T-helper 1 cell treated with Interleukin-12 subunit alpha and Interleukin-12 subunit beta and Interleukin-4 antibody, amounts not matched to agents 30 μg/mL and 1 μg/mL, for 36 hours (primary cell): ENCODE measurements around the gene ECM1.

Source experiments
- H3K27ac Mint-ChIP-seq: one replicate; pipeline ENCODE4 v1.8.0; 2021; ENCODE audit warnings: mild to moderate bottlenecking, mixed read lengths
- H3K27me3 Mint-ChIP-seq: one replicate; pipeline ENCODE4 v1.8.0; 2021; ENCODE audit warnings: low read depth, mixed read lengths
- H3K36me3 Mint-ChIP-seq: one replicate; pipeline ENCODE4 v1.8.0; 2021; ENCODE audit warnings: low read depth, mixed read lengths
- H3K4me1 Mint-ChIP-seq: one replicate; pipeline ENCODE4 v1.8.0; 2021; ENCODE audit warnings: low read depth, mixed read lengths
- H3K4me3 Mint-ChIP-seq: one replicate; pipeline ENCODE4 v1.8.0; 2021; ENCODE audit warnings: mild to moderate bottlenecking, moderate library complexity, mixed read lengths
- H3K9me3 Mint-ChIP-seq: one replicate; pipeline ENCODE4 v1.8.0; 2021; ENCODE audit warnings: mixed read lengths

ECM1 gene

GRCh38 chr1:150555198-150555970, 47.5 kb downstream of the ECM1 start:
- H3K27me3 Mint-ChIP-seq = peaks cover 10% of the 10 kb centered on the region

GRCh38 chr1:150555971-150556865, 48.3 kb downstream of the ECM1 start:
- Mint-ChIP-seq H3K36me3 (peaks cover 5% of the 10 kb centered on the region), H3K4me1 (peaks cover 25% of the 10 kb centered on the region), H3K4me3 (no peak overlapping the region), H3K9me3 (no peaks in the 10 kb centered on the region), H3K27me3 (peaks cover 2% of the 10 kb centered on the region), H3K27ac (no peak overlapping the region)

More at GRCh38 chr1:150555198-150555970, 47.5 kb downstream of the ECM1 start:
- peaks cover 23% of the 10 kb centered on the region for H3K4me1 Mint-ChIP-seq
- H3K4me3 Mint-ChIP-seq = no peak overlapping the region
- no peaks in the 10 kb centered on the region for H3K9me3 Mint-ChIP-seq
- peaks cover 5% of the 10 kb centered on the region for H3K36me3 Mint-ChIP-seq
- no peak overlapping the region for H3K27ac Mint-ChIP-seq

- Mint-ChIP-seq H3K27me3 (no peaks in the 10 kb centered on the region), H3K27ac (no peak overlapping the region), H3K4me1 (peaks cover 21% of the 10 kb centered on the region), H3K4me3 (no peak overlapping the region), H3K9me3 (no peaks in the 10 kb centered on the region), H3K36me3 (peaks cover 7% of the 10 kb centered on the region)
Observed at GRCh38 chr1:150557065-150557600, 49.2 kb downstream of the ECM1 start.

- H3K27me3 Mint-ChIP-seq = no peaks in the 10 kb centered on the region
- H3K27ac Mint-ChIP-seq = no peak overlapping the region
- H3K4me1 Mint-ChIP-seq = peaks cover 22% of the 10 kb centered on the region
- no peak overlapping the region for H3K4me3 Mint-ChIP-seq
- H3K9me3 Mint-ChIP-seq = no peaks in the 10 kb centered on the region
- H3K36me3 Mint-ChIP-seq = peaks cover 7% of the 10 kb centered on the region
Observed at GRCh38 chr1:150557813-150558212, 49.9 kb downstream of the ECM1 start.

- Mint-ChIP-seq H3K4me1 (peaks cover 27% of the 10 kb centered on the region), H3K9me3 (no peaks in the 10 kb centered on the region), H3K4me3 (no peak overlapping the region), H3K36me3 (peaks cover 7% of the 10 kb centered on the region), H3K27ac (no peak overlapping the region), H3K27me3 (no peaks in the 10 kb centered on the region)
Observed at GRCh38 chr1:150558303-150558704, 50.4 kb downstream of the ECM1 start.

- H3K36me3 Mint-ChIP-seq = peaks cover 11% of the 10 kb centered on the region
- H3K9me3 Mint-ChIP-seq = no peaks in the 10 kb centered on the region
- no peak overlapping the region for H3K4me3 Mint-ChIP-seq
- no peaks in the 10 kb centered on the region for H3K27me3 Mint-ChIP-seq
- peaks cover 33% of the 10 kb centered on the region for H3K4me1 Mint-ChIP-seq
- no peak overlapping the region for H3K27ac Mint-ChIP-seq
Observed at GRCh38 chr1:150558761-150559655, 51.1 kb downstream of the ECM1 start.

- Mint-ChIP-seq H3K27ac (peak overlapping the region; percentile 100), H3K27me3 (no peaks in the 10 kb centered on the region), H3K4me1 (peaks cover 36% of the 10 kb centered on the region), H3K36me3 (peaks cover 12% of the 10 kb centered on the region), H3K9me3 (no peaks in the 10 kb centered on the region), H3K4me3 (peak overlapping the region; percentile 73)
Observed at GRCh38 chr1:150559656-150560010, 51.7 kb downstream of the ECM1 start.

- H3K4me1 Mint-ChIP-seq = peaks cover 40% of the 10 kb centered on the region
- H3K36me3 Mint-ChIP-seq = peaks cover 13% of the 10 kb centered on the region
- H3K27ac Mint-ChIP-seq = peak overlapping the region; percentile 100
- H3K4me3 Mint-ChIP-seq = peak overlapping the region; percentile 73
- H3K27me3 Mint-ChIP-seq = no peaks in the 10 kb centered on the region
- no peaks in the 10 kb centered on the region for H3K9me3 Mint-ChIP-seq
Observed at GRCh38 chr1:150560011-150560438, 52.1 kb downstream of the ECM1 start.

- H3K4me3 Mint-ChIP-seq = peak overlapping the region; percentile 98
- H3K27me3 Mint-ChIP-seq = no peaks in the 10 kb centered on the region
- H3K36me3 Mint-ChIP-seq = peaks cover 9% of the 10 kb centered on the region
- peaks cover 42% of the 10 kb centered on the region for H3K4me1 Mint-ChIP-seq
- no peaks in the 10 kb centered on the region for H3K9me3 Mint-ChIP-seq
- H3K27ac Mint-ChIP-seq = peak overlapping the region; percentile 100
Observed at GRCh38 chr1:150560576-150561253, 52.8 kb downstream of the ECM1 start.

GRCh38 chr1:150561254-150561973, 53.5 kb downstream of the ECM1 start:
- Mint-ChIP-seq H3K36me3 (peaks cover 12% of the 10 kb centered on the region), H3K4me3 (peak overlapping the region; percentile 98), H3K27ac (peak overlapping the region; percentile 100), H3K9me3 (no peaks in the 10 kb centered on the region), H3K27me3 (no peaks in the 10 kb centered on the region), H3K4me1 (peaks cover 47% of the 10 kb centered on the region)

GRCh38 chr1:150561974-150562445, 54.1 kb downstream of the ECM1 start:
- Mint-ChIP-seq H3K4me1 (peaks cover 52% of the 10 kb centered on the region), H3K4me3 (peak overlapping the region; percentile 98), H3K9me3 (no peaks in the 10 kb centered on the region), H3K36me3 (peaks cover 12% of the 10 kb centered on the region), H3K27me3 (no peaks in the 10 kb centered on the region), H3K27ac (peak overlapping the region; percentile 100)

GRCh38 chr1:150562446-150563339, 54.8 kb downstream of the ECM1 start:
- no peaks in the 10 kb centered on the region for H3K27me3 Mint-ChIP-seq
- peaks cover 58% of the 10 kb centered on the region for H3K4me1 Mint-ChIP-seq
- H3K36me3 Mint-ChIP-seq = peaks cover 15% of the 10 kb centered on the region
- H3K9me3 Mint-ChIP-seq = no peaks in the 10 kb centered on the region
- H3K27ac Mint-ChIP-seq = peak overlapping the region; percentile 100
- peak overlapping the region; percentile 98 for H3K4me3 Mint-ChIP-seq
